ENCODE measurements around the gene SYT1. TPM values are rescaled to one million over a fixed set of nuclear protein-coding genes. Genes with fewer than 3 reads are reported as not detected.

Gene SYT1
- total RNA-seq, 1 donor from 2014 or later: 3.6 TPM

DNA sequence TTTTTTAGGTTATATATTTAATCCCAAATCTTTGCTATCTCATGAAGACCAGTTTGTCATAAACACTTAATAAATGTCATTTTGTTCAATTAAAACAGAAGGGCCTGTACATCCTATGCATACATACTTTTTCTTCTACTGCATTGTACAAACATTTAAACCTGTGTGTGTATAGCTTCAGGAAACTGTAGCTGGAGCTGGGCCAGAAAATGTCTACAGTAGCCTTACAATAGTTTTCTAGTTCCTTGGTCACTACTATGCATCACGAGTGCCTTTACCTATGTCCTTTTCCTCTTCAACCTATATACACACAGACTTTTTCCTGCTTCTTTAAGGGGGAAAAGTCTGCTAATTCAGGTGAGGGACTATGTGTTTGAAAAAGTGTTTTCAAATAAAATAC, 523.4 kb downstream of the SYT1 start:
- DNase-seq (ENCODE audit: low read depth in 2 of 2): peak in 1 of 2 donors; percentile 53

DNA sequence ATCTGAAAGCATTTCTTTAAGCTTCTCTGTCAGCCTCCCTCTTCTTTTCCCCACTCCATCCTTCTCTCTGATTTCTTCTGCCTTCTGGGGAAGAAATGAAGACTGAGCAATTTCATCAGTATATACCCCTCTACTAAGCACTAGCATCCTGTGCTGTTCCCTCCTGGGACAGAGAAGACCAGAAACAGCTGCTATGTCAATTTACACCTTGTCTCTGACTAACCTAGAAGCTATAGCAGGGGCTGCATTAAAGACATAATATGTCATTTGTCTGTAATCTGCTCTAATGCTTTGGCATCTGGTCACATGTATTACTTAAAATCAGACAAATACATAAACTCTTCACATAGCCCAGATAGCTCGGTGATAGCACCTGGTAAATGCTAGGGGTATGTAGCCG, 529.3 kb downstream of the SYT1 start:
- no peak for DNase-seq (ENCODE audit: low read depth in 2 of 2)

DNA sequence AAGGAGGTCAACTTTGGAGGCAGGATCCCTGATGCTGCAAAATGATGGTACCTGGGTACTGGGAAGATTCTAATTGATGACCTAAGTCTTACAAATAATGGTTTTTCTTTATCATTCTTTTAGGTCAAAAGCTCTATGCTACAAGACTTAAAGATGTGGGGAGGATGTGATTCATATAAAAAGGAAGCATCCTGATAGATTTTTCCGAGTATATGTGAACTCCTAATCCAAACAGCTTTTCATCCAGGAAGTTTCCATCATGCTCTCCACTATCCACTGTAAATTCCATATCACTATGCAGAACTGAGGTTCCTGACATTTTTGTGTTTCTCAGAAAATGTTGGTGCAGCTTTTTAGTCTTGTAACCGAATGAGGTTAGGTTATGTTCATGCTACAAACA, 533.0 kb downstream of the SYT1 start:
- peak in 1 of 2 donors; percentile 55 for DNase-seq (ENCODE audit: low read depth in 2 of 2)

DNA sequence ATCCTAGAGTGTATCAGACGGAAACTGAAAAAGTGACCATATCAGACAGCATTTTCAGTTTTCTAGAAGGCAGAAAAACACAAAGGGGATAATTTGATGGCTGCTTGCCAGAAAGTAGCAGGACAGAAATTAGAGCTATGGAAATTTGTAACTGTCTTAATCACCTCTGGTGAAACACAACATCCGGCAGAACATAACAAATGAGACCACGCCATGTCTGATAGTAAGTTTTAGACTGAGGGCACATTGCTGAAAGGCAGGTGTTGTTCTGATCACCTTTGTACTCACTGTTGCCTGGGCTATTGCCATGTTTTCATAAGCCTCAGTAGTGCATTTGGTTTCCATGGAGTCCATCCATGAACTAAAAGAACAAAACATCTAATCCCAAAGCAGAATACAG, 535.9 kb downstream of the SYT1 start:
- DNase-seq (ENCODE audit: low read depth in 2 of 2): peak in 1 of 2 donors; percentile 62

DNA sequence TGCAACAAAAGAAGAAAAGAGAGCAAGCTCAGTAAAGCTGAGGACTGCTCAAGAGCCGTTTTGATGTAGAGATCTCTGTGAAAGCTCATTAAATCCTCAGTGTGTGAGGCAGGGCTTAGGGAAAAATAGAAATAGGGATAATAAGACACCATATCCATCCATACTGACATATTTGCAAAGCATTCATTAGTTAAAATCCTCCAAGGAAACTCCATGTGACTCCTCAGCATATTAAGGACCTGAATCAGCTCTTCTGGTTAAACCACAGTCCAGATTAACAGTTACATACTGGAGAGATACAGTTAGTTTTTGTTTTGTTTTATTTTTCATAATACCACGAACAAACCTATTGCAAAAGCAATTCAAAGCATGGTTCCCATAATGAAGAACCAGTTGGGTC, 538.0 kb downstream of the SYT1 start:
- no peak for DNase-seq (ENCODE audit: low read depth in 2 of 2)

DNA sequence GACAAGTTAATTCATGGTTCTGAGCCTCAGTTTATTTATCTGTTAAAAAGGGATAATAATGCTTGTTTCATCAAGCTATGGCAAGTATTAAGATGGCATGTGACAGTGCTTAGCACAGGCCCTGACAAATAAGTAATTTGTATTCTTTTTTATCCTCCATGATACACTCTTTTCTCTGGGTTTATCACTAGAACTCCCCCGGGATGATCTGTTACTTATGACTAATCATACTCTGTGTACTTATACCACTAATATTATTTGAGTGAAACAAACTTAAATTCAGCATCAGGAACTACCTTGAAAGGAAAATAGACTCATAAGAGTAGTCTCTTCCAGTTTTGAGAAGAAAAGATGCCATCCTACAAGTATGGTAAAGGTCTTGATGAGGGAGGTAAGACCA, 542.4 kb downstream of the SYT1 start:
- no peak for DNase-seq (ENCODE audit: low read depth in 2 of 2)

DNA sequence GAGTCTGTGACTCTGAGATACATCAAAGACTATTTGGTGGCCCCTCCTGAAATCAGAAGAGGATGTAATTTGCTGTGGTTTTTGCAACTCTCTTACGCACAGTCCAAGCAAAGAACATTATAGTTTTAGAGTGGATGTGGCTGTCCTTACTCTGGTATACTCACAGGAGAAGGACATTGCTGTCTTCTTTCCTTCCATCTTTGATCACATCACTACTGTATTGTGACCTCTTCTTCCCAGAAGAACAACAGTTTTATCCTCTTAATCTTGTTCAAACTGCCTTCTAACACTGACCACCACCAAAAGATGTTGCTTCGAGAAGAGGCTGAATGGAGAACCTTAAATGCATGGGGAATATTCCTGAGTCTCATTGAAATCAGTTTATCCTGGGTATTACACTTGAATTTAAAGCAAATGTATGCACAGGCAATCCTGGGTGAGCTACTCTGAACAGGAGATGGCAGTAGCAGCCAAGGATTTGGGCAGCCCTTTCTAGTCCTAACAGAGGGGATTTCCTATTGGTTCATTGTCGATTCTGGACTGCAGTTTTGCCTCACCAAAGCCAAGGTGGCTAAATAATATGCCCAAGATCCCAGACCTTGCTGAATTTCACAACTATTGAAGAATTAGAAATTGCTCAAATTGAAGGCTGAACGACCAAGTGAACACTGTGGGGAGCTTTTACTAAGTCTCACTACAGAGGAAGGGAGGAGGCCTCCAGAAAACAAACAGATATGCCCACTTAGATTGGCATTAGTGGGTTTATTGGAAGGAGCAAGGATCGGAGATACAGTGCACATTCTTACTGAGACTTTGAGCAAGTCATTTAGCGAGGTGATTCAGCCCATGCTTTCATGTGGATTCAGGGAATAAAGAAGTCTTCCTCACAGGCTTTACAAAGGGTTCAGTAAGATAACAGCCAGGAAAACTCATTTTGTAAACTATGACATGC, 543.4 kb downstream of the SYT1 start:
- DNase-seq (ENCODE audit: low read depth in 2 of 2): peak; percentile 79 to 89

DNA sequence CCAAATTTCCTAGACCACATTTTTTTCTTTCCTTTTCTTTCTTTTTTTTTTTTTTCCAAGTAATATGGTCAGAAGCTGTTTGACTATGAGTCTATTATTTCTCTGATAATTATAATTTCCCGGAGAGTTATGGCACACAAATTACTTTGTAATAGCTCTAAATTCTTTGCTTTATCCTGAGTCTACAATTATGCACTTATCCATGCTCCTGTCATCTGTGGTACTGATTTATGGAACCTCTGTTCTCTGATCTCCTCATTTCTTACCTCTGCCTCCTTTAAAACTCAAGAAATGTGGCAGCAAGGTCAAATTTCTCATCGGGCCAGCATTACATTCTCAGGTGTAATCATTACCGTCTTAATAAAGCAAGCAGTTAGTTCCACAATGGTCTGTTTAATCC, 544.1 kb downstream of the SYT1 start:
- no peak for DNase-seq (ENCODE audit: low read depth in 2 of 2)

DNA sequence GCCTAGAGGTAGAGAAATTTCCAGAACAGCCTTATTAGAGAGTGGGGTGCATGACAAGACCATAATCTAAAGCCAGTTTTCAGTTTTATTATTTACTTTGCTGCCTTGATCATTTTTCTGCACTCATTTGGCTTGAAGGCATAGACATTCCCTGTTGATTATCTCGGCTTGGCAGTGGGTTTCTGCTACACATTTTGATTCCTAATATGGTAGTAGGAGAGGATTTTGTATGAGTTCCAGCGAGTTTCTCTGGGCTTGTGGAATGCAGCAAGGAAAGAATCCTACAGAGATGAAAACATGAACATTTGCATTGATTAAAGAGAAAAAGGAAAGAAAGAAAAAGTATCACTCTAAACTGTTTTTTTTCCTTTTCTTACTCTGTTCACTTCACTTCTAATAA, 545.0 kb downstream of the SYT1 start:
- DNase-seq (ENCODE audit: low read depth in 2 of 2): peak in 1 of 2 donors; percentile 13

DNA sequence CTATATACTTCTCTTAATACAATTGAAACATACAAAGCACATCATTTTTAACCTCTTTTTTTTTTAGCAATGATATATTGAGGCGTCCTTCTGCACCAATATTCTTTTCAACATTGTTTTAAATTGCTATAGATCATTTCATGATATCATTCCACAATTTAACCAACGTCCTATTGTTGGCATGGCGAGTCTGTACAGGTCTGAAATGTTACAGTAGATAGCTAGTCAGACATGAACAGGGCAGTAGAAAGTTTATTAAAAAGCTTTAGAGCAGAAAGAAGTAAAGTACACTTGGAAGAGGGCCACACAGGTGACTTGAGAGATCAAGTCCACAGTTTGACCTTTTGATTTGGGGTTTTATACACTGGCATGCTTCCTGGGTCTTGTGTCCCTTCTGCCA, 547.2 kb downstream of the SYT1 start:
- DNase-seq (ENCODE audit: low read depth in 2 of 2): no peak

DNA sequence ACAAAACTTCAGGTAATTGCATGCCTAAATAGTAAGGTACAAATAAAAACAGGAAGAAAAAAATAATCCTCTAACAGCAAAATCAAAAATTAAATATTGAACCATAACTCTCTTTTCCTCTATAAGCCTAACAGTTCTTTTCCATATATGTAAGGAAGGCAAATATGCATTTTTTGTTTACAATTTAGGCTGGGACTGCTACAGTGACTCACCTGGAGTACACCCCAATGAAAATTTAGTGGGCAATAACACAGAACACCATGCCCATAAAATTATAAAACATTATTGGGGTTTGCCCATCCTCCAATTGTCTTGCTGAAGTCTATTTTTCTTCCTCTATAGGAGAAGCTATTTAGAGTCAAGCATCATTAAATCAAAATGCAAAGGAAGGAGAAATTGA, 549.2 kb downstream of the SYT1 start:
- no peak for DNase-seq (ENCODE audit: low read depth in 2 of 2)

DNA sequence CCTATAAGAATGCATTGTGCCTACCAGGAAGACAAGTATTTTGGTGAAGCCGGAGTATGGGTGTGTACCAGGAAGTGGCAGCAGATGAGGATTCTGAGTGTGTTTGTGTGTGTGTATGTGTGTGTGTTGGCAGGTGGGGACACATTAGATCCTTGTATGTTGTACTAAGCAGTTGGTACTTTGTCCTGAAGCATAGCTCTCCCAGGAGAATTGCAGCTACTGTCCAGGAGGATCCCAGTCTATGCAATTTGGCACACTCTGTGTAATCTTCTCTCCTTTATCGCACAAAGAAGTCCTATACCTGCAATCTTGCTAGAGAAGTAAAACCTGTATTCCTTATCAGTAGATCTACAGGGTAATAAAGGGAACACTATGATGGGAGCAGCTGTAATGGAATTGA, 549.7 kb downstream of the SYT1 start:
- no peak for DNase-seq (ENCODE audit: low read depth in 2 of 2)

DNA sequence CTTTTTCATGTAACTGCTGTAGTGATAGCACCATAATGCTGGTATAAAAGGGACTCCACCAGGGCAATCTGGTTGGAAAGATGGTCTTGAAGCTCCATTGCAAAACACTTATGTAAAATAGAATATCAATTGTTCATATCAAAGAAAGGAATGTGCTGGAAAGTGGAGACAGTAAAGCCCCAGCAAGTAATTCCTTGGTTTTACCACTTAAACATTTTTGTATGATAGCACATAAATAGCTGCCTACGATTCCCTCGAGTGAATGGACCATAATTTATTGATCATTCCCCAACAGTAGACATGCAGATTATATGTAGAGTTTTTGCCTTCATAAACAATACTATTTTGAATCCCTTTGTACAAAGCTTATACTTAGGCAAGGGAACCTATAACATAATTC, 550.7 kb downstream of the SYT1 start:
- no peak for DNase-seq (ENCODE audit: low read depth in 2 of 2)

DNA sequence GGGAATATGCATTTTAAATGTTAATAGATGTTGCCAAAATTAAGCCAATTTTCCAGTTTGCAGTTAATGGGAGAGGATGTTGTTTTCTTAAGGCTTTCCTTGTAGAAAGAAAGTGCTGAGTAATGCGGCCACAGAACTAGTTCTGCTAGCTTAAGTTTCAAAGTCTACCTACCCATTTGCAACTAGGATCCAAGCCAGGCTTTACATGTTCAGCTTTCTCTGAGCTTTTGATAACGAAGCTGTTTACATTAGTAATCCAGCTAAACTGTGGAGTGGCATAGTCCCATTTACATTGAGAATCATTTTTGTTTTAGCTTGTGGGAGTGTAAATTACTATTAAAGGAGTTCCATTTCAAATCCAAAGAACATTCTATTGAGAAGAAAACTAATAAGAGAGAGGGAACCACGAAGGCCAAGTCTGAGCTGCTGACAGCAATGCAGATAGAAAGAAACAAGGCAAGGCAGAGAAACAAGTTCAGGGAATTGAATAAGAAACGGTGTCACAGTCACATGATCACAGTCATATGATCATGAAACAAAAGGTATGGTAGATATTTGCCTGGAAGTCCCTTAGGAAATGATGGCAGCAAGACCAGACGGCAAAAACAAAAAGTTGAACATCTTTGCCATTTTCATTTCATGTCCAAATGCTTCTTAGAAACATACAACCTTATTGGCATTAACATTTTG, 551.3 kb downstream of the SYT1 start:
- DNase-seq (ENCODE audit: low read depth in 2 of 2): no peak

DNA sequence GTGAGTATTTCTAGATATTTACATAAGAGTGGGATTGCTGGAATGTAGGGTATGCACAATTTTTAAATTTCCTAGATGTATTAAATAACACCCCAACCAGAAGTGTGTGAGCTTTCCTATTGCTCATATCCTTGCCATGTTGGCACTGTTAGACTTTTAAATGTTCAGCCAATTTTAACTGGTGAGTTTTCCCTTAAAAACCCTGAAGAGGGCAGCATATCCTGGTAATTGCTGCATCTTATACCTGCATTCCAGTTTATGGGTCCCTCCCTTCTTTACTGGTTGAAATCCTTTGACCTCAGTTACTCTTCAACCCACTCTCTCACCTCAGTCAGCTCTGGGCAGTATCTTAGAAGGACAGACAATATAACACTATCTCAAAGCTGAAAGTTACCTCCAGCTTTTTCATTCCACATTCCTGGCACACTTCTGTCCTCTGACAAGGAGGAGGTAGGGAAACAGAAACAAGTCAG, 555.6 kb downstream of the SYT1 start:
- DNase-seq (ENCODE audit: low read depth in 2 of 2): peak; percentile 83 to 95

DNA sequence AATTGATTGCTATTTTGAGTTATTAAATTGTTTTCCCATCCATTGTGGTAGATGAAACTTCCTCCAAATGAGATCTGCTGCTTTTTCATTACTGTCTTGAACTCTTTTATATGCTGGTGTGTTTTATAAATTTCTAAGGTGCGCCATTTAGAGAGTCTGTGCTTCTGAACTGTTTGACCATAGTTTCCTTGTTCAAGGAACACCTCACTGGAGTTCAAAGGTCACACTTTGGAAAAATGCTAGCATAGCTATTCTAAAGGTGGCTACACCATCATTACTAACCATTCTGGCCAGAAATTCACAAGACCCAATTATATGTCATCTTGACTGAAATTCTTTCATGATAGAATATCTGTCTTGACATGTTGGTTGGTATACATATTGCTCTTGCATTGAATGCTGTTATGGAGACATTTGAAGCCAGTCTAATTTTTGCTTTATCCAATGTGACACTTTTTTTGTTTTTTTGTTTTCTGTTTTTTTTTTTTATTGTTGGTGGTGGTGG, 556.7 kb downstream of the SYT1 start:
- no peak for DNase-seq (ENCODE audit: low read depth in 2 of 2)

DNA sequence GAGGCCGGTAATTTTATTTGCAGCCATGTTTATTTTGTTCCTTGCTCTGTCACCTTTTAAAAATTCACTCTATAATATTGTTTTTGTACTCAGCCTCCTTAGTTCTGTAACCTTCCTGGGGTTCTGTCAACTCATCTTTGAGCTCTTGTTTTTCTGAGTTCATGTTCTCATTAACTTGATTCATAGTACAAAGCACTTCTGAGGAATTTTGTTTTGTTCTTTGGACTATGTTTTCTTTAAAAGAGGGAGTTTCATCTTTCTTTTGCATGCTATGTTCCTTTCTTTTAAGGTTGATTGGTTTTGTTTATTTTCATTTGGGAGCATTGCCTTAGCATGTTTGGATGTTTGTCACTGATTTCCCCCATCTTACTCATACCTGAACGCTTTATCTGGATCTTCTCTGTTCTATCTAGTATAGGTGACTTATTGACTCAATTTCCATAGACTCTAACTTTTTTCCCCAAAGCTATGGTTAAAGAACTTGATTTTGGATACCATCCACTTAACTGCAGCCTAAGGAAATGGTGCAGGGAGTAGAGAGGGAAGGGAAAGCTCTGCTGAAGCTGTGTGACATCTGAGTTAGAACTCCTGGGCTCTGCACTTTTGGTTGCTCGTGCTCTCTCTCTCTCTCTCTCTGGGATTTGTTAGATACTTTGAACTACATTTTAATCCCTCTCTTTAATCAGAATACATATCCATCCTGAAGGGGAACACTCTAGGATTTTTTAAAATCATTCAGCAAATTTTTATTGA, 557.7 kb downstream of the SYT1 start:
- peak in 1 of 2 donors; percentile 60 for DNase-seq (ENCODE audit: low read depth in 2 of 2)

DNA sequence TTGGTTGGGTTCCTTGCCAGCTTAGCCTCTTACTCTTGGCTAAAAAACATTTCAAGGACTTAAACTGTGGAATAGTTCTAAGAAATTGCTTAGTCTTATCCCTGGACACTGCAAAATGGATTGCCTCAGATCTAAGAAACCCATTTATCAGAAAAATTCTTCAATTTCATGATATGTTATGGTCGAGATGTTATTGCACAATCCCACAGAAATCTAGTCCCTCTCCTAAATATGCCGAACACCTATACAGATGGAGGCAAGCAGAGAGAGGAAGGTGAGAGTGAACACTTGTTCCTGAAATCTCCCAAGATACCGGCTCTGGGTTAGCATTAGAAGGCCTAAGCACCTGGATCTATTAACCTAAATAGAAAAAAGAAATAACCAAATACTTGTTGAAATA, 559.0 kb downstream of the SYT1 start:
- no peak for DNase-seq (ENCODE audit: low read depth in 2 of 2)

DNA sequence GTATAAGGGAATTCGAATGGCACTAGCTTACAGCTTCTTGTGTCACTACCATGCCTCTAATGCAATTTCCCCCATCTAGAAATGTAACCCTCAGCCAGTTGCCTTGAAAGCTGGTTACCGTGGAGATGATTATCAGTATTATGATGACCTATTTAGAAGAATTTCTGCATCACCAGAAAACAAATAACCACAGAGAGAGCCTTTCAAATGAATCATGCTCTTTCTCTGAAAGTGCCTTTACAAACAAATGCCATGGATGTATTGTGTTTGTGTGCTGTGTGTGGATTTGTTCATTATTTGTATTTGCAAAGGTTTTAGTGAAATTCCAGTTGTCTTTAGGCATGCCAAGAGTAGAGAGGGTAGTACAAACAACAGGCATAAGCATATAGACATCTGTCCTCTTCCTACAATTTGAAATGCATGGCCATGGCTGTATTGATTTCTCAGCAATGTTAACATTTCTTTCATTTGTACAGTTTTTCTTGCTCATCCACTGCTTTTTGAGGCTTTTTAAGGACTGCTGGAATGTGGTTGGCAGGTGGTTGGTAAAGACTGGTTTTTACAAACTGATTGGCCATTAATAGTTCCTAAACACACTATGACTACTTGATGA, 559.6 kb downstream of the SYT1 start:
- DNase-seq (ENCODE audit: low read depth in 2 of 2): peak in 1 of 2 donors; percentile 93

DNA sequence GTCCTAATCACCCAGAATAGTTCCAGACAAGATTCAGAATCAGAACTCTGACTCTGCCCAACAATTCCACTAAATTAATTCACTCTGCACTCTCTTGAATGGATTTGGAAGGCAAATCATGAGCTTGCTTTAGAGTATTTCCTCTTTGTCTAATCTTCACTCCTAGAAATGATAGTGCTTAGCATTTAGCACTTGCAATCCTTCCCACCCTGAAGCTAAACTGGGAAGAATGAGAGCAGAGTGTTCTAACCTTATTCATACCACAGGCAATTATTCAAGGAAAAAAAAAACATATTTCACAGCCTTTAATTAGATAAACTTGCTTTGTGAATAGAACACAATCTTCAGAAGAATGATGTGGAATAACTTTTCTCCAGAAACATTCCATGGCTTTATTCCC, 561.5 kb downstream of the SYT1 start:
- no peak for DNase-seq (ENCODE audit: low read depth in 2 of 2)

DNA sequence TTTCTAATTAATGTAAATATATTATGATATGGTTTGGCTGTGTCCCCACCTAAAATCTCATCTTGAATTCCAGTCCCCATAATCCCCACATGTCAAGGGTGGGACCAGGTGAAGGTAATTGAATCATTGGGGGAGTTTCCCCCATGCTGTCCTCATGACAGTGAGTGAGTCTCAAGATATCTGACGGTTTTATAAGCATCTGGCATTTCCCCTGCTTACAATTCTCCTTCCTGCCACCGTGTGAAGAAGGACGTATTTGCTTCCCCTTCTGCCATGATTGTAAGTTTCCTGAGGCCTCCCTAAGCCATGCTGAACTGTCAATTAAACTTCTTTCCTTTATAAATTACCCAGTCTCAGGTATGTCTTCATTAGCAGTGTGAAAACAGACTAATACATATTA, 562.2 kb downstream of the SYT1 start:
- DNase-seq (ENCODE audit: low read depth in 2 of 2): peak in 1 of 2 donors; percentile 49

Data from dermis microvascular lymphatic vessel endothelial cell (primary cell).